A549 (cell line): ENCODE measurements around the gene ATG5.

Experiments
- FOSB ChIP-seq: fragments of 250-450 bp; sonication (Bioruptor Pico); IDR thresholded peaks from 2 replicates; pipeline ENCODE4 v1.5.0; 2020; ENCODE audit warnings: mild to moderate bottlenecking, moderate library complexity
- TF ChIP-seq, protein P1 (sequence below): fragments of 200-600 bp; sonication (generic); IDR thresholded peaks from 2 replicates; pipeline ENCODE4 v1.6.1; 2016; ENCODE audit warnings: antibody characterized with exemption, mild to moderate bottlenecking, moderate library complexity
- TF ChIP-seq, protein P2 (sequence below): fragments of 150-350 bp; IDR thresholded peaks from 2 replicates; pipeline ENCODE4 v1.6.1; 2014; ENCODE audit warnings: low read depth, mild to moderate bottlenecking, low read length
- TF ChIP-seq, protein P3 (sequence below): fragments of >200 bp; sonication (Bioruptor Twin); formaldehyde crosslinking; IDR thresholded peaks from 3 replicates; pipeline ENCODE4 v1.5.1; 2016

DNA sequence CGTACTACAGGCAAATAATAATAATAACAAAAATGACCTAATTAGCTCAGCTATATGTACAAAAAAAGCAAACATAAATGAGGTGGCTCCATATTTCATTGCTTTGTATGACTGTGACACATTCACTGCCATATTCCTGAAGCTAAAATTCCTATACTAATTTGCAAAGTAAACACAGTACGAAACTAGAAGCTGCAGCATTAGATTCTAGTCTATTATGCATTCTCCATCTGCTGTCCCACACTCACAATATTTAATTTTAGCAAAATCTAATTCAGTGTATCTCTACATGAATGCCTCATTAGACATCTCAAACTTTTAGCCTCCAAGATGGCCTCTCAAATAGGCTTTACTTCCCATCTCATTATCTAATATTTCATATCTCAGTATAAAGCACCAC is 55.1 kb downstream of the ATG5 start:
- TF ChIP-seq, protein P1, sequence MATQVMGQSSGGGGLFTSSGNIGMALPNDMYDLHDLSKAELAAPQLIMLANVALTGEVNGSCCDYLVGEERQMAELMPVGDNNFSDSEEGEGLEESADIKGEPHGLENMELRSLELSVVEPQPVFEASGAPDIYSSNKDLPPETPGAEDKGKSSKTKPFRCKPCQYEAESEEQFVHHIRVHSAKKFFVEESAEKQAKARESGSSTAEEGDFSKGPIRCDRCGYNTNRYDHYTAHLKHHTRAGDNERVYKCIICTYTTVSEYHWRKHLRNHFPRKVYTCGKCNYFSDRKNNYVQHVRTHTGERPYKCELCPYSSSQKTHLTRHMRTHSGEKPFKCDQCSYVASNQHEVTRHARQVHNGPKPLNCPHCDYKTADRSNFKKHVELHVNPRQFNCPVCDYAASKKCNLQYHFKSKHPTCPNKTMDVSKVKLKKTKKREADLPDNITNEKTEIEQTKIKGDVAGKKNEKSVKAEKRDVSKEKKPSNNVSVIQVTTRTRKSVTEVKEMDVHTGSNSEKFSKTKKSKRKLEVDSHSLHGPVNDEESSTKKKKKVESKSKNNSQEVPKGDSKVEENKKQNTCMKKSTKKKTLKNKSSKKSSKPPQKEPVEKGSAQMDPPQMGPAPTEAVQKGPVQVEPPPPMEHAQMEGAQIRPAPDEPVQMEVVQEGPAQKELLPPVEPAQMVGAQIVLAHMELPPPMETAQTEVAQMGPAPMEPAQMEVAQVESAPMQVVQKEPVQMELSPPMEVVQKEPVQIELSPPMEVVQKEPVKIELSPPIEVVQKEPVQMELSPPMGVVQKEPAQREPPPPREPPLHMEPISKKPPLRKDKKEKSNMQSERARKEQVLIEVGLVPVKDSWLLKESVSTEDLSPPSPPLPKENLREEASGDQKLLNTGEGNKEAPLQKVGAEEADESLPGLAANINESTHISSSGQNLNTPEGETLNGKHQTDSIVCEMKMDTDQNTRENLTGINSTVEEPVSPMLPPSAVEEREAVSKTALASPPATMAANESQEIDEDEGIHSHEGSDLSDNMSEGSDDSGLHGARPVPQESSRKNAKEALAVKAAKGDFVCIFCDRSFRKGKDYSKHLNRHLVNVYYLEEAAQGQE: no peak
- TF ChIP-seq, protein P2, sequence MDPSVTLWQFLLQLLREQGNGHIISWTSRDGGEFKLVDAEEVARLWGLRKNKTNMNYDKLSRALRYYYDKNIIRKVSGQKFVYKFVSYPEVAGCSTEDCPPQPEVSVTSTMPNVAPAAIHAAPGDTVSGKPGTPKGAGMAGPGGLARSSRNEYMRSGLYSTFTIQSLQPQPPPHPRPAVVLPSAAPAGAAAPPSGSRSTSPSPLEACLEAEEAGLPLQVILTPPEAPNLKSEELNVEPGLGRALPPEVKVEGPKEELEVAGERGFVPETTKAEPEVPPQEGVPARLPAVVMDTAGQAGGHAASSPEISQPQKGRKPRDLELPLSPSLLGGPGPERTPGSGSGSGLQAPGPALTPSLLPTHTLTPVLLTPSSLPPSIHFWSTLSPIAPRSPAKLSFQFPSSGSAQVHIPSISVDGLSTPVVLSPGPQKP: no peak
- TF ChIP-seq, protein P3, sequence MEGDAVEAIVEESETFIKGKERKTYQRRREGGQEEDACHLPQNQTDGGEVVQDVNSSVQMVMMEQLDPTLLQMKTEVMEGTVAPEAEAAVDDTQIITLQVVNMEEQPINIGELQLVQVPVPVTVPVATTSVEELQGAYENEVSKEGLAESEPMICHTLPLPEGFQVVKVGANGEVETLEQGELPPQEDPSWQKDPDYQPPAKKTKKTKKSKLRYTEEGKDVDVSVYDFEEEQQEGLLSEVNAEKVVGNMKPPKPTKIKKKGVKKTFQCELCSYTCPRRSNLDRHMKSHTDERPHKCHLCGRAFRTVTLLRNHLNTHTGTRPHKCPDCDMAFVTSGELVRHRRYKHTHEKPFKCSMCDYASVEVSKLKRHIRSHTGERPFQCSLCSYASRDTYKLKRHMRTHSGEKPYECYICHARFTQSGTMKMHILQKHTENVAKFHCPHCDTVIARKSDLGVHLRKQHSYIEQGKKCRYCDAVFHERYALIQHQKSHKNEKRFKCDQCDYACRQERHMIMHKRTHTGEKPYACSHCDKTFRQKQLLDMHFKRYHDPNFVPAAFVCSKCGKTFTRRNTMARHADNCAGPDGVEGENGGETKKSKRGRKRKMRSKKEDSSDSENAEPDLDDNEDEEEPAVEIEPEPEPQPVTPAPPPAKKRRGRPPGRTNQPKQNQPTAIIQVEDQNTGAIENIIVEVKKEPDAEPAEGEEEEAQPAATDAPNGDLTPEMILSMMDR: no peak
- no peak for TF ChIP-seq FOSB (CRISPR knock-in tag)
